ENCODE measurements around the gene P3H1.

The P3H1 gene

DNA sequence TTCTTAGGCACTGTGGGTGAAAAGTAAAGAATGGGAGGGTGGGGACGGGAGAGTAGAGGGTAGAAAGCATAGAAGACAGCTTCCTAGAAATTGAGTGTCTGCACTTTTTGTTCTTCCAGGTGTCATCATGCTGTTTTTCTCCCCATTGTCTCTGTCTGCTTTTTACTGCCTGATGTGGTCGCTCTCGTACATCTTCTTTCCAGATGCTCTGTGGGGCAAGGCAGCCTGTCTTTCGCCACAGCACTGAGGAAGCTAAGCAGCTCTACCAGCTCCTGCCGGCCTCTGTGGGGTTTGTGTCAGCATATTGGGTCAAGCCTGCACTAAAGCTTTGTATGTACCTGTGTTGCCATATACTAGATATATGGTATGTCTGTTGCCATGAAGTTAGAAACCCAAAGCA is 31.2 kb upstream of the P3H1 start:
- no peak for TF ChIP-seq CTCF (conservative IDR thresholded peaks at IDR 0.05)
- no peak for TF ChIP-seq ZFX (IDR thresholded peaks at IDR 0.05)
- H3K27ac ChIP-seq: no peak overlapping the region

DNA sequence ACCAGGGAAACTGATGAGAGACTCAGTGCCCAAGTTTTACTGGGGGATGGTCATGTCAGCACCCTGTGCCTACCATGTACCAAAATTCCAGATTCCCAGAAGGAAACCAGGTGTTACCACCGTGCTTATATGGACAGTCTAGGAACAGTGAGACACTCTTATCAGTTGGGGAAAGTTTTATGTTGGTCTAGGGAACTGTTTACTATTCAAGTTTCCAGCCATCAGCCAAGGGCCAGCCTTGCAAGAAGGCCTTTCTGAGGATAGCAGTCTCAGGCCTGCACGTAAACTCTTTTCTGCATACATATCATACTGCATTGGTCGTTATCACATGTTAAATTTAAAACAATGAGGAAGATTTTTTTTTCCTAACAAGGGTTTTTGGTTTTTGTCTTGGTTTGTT is 30.6 kb upstream of the P3H1 start:
- no peak for TF ChIP-seq ZFX (IDR thresholded peaks at IDR 0.05)
- no peak overlapping the region for H3K27ac ChIP-seq

GRCh38 chr1:42793824-42794223 is 27.0 kb upstream of the P3H1 start:
- no peak overlapping the region for H3K27ac ChIP-seq
- TF ChIP-seq CTCF (conservative IDR thresholded peaks at IDR 0.05) (no peak), ZFX (IDR thresholded peaks at IDR 0.05) (no peak)

GRCh38 chr1:42788021-42788420 is 21.2 kb upstream of the P3H1 start:
- no peak overlapping the region for H3K27ac ChIP-seq
- TF ChIP-seq ZFX (IDR thresholded peaks at IDR 0.05): no peak
- no peak for TF ChIP-seq CTCF (conservative IDR thresholded peaks at IDR 0.05)

DNA sequence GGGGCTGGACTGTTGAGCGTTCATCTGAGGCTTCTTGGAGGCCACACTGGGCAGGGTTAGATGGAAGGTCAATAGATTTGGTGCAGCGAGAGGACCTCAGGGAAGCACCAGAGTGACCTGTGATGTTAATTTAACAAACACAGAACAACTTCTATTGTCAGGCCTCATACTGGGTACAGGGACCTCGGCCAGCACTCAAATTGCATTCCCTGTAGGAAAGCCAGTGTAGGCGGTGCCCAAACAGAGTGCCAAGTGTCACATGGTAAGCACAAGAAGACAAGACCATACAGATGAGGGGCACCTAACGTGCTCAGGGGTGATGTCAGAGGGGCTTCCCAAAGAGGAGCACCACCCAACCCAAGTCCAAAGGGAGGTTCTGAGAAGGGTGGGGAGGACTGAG is 19.3 kb upstream of the P3H1 start:
- H3K27ac ChIP-seq: no peak overlapping the region
- no peak for TF ChIP-seq ZFX (IDR thresholded peaks at IDR 0.05)
- TF ChIP-seq CTCF (conservative IDR thresholded peaks at IDR 0.05): no peak

GRCh38 chr1:42784946-42785693 is 18.3 kb upstream of the P3H1 start, which contains the start of gene TMEM269:
TSS of gene TMEM269 (plus strand) at chr1:42784991. CDS start at chr1:42789894, 4,903 bp downstream.
- no peak within 1 kb of the TSS for H3K27ac ChIP-seq
- TF ChIP-seq ZFX (IDR thresholded peaks at IDR 0.05) (no peak), CTCF (conservative IDR thresholded peaks at IDR 0.05) (no peak)

DNA sequence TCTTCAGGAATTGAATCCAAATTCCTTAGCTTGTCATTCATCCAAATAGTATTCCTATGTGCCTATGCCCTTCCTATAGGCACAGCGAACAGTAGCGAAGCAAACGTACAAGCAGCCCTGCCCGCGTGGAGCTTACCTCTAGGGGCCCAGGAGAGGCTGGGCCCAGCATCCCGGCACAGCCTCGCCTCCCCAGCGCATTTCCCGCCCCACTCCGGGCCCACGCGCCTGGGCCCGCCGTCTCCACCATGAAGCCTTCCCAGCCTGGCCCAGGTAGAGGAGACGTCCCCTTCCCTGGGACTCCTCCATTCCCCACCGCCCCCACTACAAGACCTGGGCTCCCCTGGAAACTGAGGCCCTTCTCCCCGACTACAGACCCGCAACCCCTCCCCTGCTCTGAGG is 17.7 kb upstream of the P3H1 start:
- no peak overlapping the region for H3K27ac ChIP-seq
- TF ChIP-seq CTCF (conservative IDR thresholded peaks at IDR 0.05) (no peak), ZFX (IDR thresholded peaks at IDR 0.05) (no peak)

- H3K27ac ChIP-seq: no peak overlapping the region
- TF ChIP-seq CTCF (conservative IDR thresholded peaks at IDR 0.05): no peak
- no peak for TF ChIP-seq ZFX (IDR thresholded peaks at IDR 0.05)
Measured at GRCh38 chr1:42783092-42783491, 16.3 kb upstream of the P3H1 start.
